HEK293T (cell line): ENCODE measurements around the gene ZXDC.

ENCODE experiments used
- ARNT ChIP-seq: fragments of 450-650 bp; IDR thresholded peaks from 2 replicates; pipeline ENCODE4 v1.6.1; 2017; ENCODE audit warnings: mild to moderate bottlenecking
- CTBP1 ChIP-seq: fragments of 450-650 bp; IDR thresholded peaks from 2 replicates; pipeline ENCODE4 v1.6.1; 2016; ENCODE audit warnings: borderline replicate concordance
- ELF4 ChIP-seq: fragments of 450-650 bp; IDR thresholded peaks from 2 replicates; pipeline ENCODE4 v1.6.1; 2017; ENCODE audit warnings: antibody characterized with exemption
- FOXA1 ChIP-seq: fragments of 450-650 bp; IDR thresholded peaks from 2 replicates; pipeline ENCODE4 v1.6.1; 2016; ENCODE audit warnings: mild to moderate bottlenecking
- FOXK2 ChIP-seq: fragments of 450-650 bp; IDR thresholded peaks from 2 replicates; pipeline ENCODE4 v1.6.1; 2016; ENCODE audit warnings: mild to moderate bottlenecking
- FOXM1 ChIP-seq: fragments of 450-650 bp; IDR thresholded peaks from 2 replicates; pipeline ENCODE4 v1.6.1; 2017; ENCODE audit warnings: mild to moderate bottlenecking, borderline replicate concordance
- L3MBTL2 ChIP-seq: fragments of 450-650 bp; conservative IDR thresholded peaks from 2 replicates; pipeline ENCODE4 v1.6.1; 2016; ENCODE audit warnings: mild to moderate bottlenecking
- LEF1 ChIP-seq: fragments of 450-650 bp; IDR thresholded peaks from 2 replicates; pipeline ENCODE4 v1.6.1; 2017; ENCODE audit warnings: mild to moderate bottlenecking, borderline replicate concordance
- PKNOX1 ChIP-seq: fragments of 450-650 bp; IDR thresholded peaks from 2 replicates; pipeline ENCODE4 v1.6.1; 2016
- SP1 ChIP-seq: fragments of 450-650 bp; IDR thresholded peaks from 2 replicates; pipeline ENCODE4 v1.6.1; 2017
- SUZ12 ChIP-seq: fragments of 450-650 bp; IDR thresholded peaks from 2 replicates; pipeline ENCODE4 v1.6.1; 2016; ENCODE audit warnings: mild to moderate bottlenecking
- TARDBP ChIP-seq: fragments of 450-650 bp; IDR thresholded peaks from 2 replicates; pipeline ENCODE4 v1.6.1; 2016

- TF ChIP-seq TARDBP (no peak), ARNT (no peak), FOXA1 (no peak), ELF4 (no peak), SP1 (no peak), CTBP1 (no peak), FOXM1 (no peak), PKNOX1 (no peak), FOXK2 (no peak), LEF1 (no peak), SUZ12 (no peak), L3MBTL2 (no peak)
Observed at GRCh38 chr3:126493739-126494138, 18.0 kb upstream of the ZXDC start.
